HG03575 (cell line): ENCODE data around the gene NXPH4.

Experiments used
- ATAC-seq: cut with Tn5 transposase; IDR thresholded peaks from one replicate; pipeline ENCODE4 v1.9.1; 2021; ENCODE audit not compliant: unreplicated experiment, insufficient number of reproducible peaks, low FRiP score; ENCODE audit errors: extremely low read depth

NXPH4 gene

GRCh38 chr12:57181561-57182155, 34.9 kb upstream of the NXPH4 start:
- ATAC-seq, result no peak

GRCh38 chr12:57182918-57183575, 33.5 kb upstream of the NXPH4 start:
- ATAC-seq, result no peak

- ATAC-seq, result no peak
These were observed 32.5 kb upstream of the NXPH4 start for GRCh38 chr12:57183939-57184725.

GRCh38 chr12:57185403-57185802, 31.2 kb upstream of the NXPH4 start:
- ATAC-seq, result no peak

GRCh38 chr12:57185906-57186508, 30.6 kb upstream of the NXPH4 start:
- ATAC-seq, result no peak

- no peak for ATAC-seq
These were observed 29.1 kb upstream of the NXPH4 start for GRCh38 chr12:57187222-57188089.

- no peak for ATAC-seq
These were observed 28.5 kb upstream of the NXPH4 start for GRCh38 chr12:57188090-57188425.

GRCh38 chr12:57190037-57190436, 26.6 kb upstream of the NXPH4 start:
- ATAC-seq, result no peak

- no peak for ATAC-seq
These were observed 25.8 kb upstream of the NXPH4 start for GRCh38 chr12:57190821-57191220.

GRCh38 chr12:57191410-57191809, 25.2 kb upstream of the NXPH4 start:
- no peak for ATAC-seq

GRCh38 chr12:57192920-57193319, 23.7 kb upstream of the NXPH4 start:
- no peak for ATAC-seq

- no peak for ATAC-seq
These were observed 22.8 kb upstream of the NXPH4 start for GRCh38 chr12:57193706-57194245.

GRCh38 chr12:57194253-57194652, 22.3 kb upstream of the NXPH4 start:
- ATAC-seq, result no peak

- no peak for ATAC-seq
These were observed 21.4 kb upstream of the NXPH4 start for GRCh38 chr12:57195186-57195585.

- ATAC-seq, result no peak
These were observed 20.8 kb upstream of the NXPH4 start for GRCh38 chr12:57195611-57196371.

GRCh38 chr12:57196439-57196838, 20.2 kb upstream of the NXPH4 start:
- ATAC-seq, result no peak

GRCh38 chr12:57196956-57197355, 19.6 kb upstream of the NXPH4 start:
- ATAC-seq, result no peak

GRCh38 chr12:57198329-57198728, 18.3 kb upstream of the NXPH4 start:
- ATAC-seq, result no peak
